Liver (tissue), 9 donors: ENCODE data around the gene CCAR1. TPM values are rescaled to one million over a fixed set of nuclear protein-coding genes. Genes with fewer than 3 reads are reported as not detected.

Experiments
- DNase-seq: peaks from one replicate; pipeline ENCODE4 v3.0.0-alpha.2; 2017; ENCODE audit warnings: low spot score
- H3K27ac ChIP-seq, 2 donors: one replicate each; pipeline ENCODE4 v1.7.0; 2013; ENCODE audit warnings: inconsistent platforms in 2 of 2, low read length in 2 of 2, control low read depth in 1 of 2, low read depth in 1 of 2, mild to moderate bottlenecking in 1 of 2
- H3K27me3 ChIP-seq, 4 donors: one replicate each; pipeline versions ENCODE4 v1.6.1 to v1.7.0; 2013; ENCODE audit warnings: low read length in 3 of 4, inconsistent platforms in 1 of 4, mild to moderate bottlenecking in 1 of 4, moderate library complexity in 1 of 4; ENCODE audit not compliant: control insufficient read depth in 4 of 4, insufficient read depth in 4 of 4
- H3K36me3 ChIP-seq, 4 donors: one replicate each; pipeline versions ENCODE4 v1.6.1 to v1.7.0; 2013; ENCODE audit warnings: low read length in 3 of 4, mild to moderate bottlenecking in 3 of 4, low read depth in 1 of 4, moderate library complexity in 1 of 4; ENCODE audit not compliant: control insufficient read depth in 4 of 4, insufficient read depth in 3 of 4
- H3K4me1 ChIP-seq, 4 donors: one replicate each; pipeline versions ENCODE4 v1.6.1 to v1.7.0; 2013; ENCODE audit warnings: low read length in 3 of 4, mild to moderate bottlenecking in 3 of 4, moderate library complexity in 1 of 4; ENCODE audit not compliant: control insufficient read depth in 4 of 4, insufficient read depth in 4 of 4
- H3K4me3 ChIP-seq, 3 donors: one replicate each; pipeline versions ENCODE4 v1.6.1 to v1.7.0; 2013; ENCODE audit warnings: low read length in 3 of 3, control low read depth in 1 of 3, low read depth in 1 of 3, mild to moderate bottlenecking in 1 of 3
- H3K9ac ChIP-seq, 2 donors: one replicate each; pipeline ENCODE4 v1.7.0; 2013; ENCODE audit warnings: low read length in 2 of 2, mild to moderate bottlenecking in 2 of 2, moderate library complexity in 2 of 2, control low read depth in 1 of 2, low read depth in 1 of 2
- H3K9me3 ChIP-seq, 4 donors: one replicate each; pipeline versions ENCODE4 v1.6.1 to v1.7.0; 2013; ENCODE audit warnings: low read length in 3 of 4; ENCODE audit not compliant: control insufficient read depth in 4 of 4
- ATF3 ChIP-seq: IDR thresholded peaks from 2 replicates; pipeline ENCODE4 v1.6.1; 2016; ENCODE audit warnings: antibody characterized with exemption
- EGR1 ChIP-seq, 2 donors: IDR thresholded peaks; 2 replicates each; pipeline ENCODE4 v1.6.1; 2016 to 2018; ENCODE audit warnings: antibody characterized with exemption in 2 of 2, low read depth in 2 of 2
- FOXA1 ChIP-seq: IDR thresholded peaks from 2 replicates; pipeline ENCODE4 v1.6.1; 2016; ENCODE audit warnings: antibody characterized with exemption
- FOXA2 ChIP-seq: IDR thresholded peaks from 2 replicates; pipeline ENCODE4 v1.6.1; 2016; ENCODE audit warnings: antibody characterized with exemption
- GABPA ChIP-seq, 2 donors: IDR thresholded peaks in 1 of 2; conservative IDR thresholded peaks in 1 of 2; 2 replicates each; pipeline ENCODE4 v1.6.1; 2016; ENCODE audit warnings: antibody characterized with exemption in 2 of 2, mild to moderate bottlenecking in 1 of 2, moderate library complexity in 1 of 2
- HNF4A ChIP-seq, 2 donors: conservative IDR thresholded peaks; 2 replicates each; pipeline ENCODE4 v1.6.1; 2016; ENCODE audit warnings: antibody characterized with exemption in 2 of 2, mild to moderate bottlenecking in 2 of 2
- HNF4G ChIP-seq: IDR thresholded peaks from 2 replicates; pipeline ENCODE4 v1.6.1; 2016; ENCODE audit warnings: antibody characterized with exemption
- JUND ChIP-seq, 2 donors: IDR thresholded peaks; 2 replicates each; pipeline ENCODE4 v1.6.1; 2016; ENCODE audit warnings: antibody characterized with exemption in 2 of 2
- NR2F2 ChIP-seq: IDR thresholded peaks from 2 replicates; pipeline ENCODE4 v1.6.1; 2016; ENCODE audit warnings: antibody characterized with exemption
- RAD21 ChIP-seq, 2 donors: IDR thresholded peaks; 2 replicates each; pipeline ENCODE4 v1.6.1; 2016; ENCODE audit warnings: antibody characterized with exemption in 2 of 2, mild to moderate bottlenecking in 2 of 2
- REST ChIP-seq: IDR thresholded peaks from 2 replicates; pipeline ENCODE4 v1.6.1; 2016; ENCODE audit warnings: antibody characterized with exemption, mild to moderate bottlenecking
- RXRA ChIP-seq, 2 donors: IDR thresholded peaks; 2 replicates each; pipeline ENCODE4 v1.6.1; 2017 to 2018; ENCODE audit warnings: antibody characterized with exemption in 2 of 2, mild to moderate bottlenecking in 1 of 2
- SP1 ChIP-seq: IDR thresholded peaks from 2 replicates; pipeline ENCODE4 v1.6.1; 2018; ENCODE audit warnings: antibody characterized with exemption, mild to moderate bottlenecking
- TAF1 ChIP-seq: conservative IDR thresholded peaks from 2 replicates; pipeline ENCODE4 v1.6.1; 2016; ENCODE audit warnings: antibody characterized with exemption, mild to moderate bottlenecking
- YY1 ChIP-seq: IDR thresholded peaks from 2 replicates; pipeline ENCODE4 v1.6.1; 2016; ENCODE audit warnings: antibody characterized with exemption, mild to moderate bottlenecking
- ZBTB33 ChIP-seq: IDR thresholded peaks from 2 replicates; pipeline ENCODE4 v1.6.1; 2016; ENCODE audit warnings: antibody characterized with exemption
- WGBS: extraction: QIAGEN DNeasy Blood & Tissue Kit; methylation state at CpG from one replicate; pipeline ENCODE4 v1.1.7; 2013; 5-methylcytosine and 5-hydroxymethylcytosine counted together
- polyA plus RNA-seq, 2 donors: library from polyadenylated mRNA; stranded (reverse) in 1 of 2; unstranded in 1 of 2; fragments of 200-250 nt in 1 of 2; fragments of >200 nt in 1 of 2; fragmentation: Nextera tagmentation in 1 of 2; extraction: Ambion mirVana in 1 of 2; gene quantifications; one replicate each; pipeline versions ENCODE4 v1.2.1 to v1.2.3, GENCODE V29; 2013 to 2015
- total RNA-seq, 2 donors: library from RNA; depleted of rRNA; stranded (reverse); fragments of >200 nt; gene quantifications; one replicate each; pipeline ENCODE4 v1.2.3, GENCODE V29; 2014
- TF ChIP-seq, protein P1 (sequence below): IDR thresholded peaks from 2 replicates; pipeline ENCODE4 v1.6.1; 2016; ENCODE audit warnings: antibody characterized with exemption
- TF ChIP-seq, protein P2 (sequence below): fragments of 150-350 bp; IDR thresholded peaks from 2 replicates; pipeline ENCODE4 v1.5.1; 2017; ENCODE audit warnings: improper control_type of control experiment, low read depth, low read length; ENCODE audit not compliant: missing input control
- donor health status: healthy.
- donor health status: healthy.
- donor health status: healthy.
- donor health status: healthy.
- donor health status: healthy.

Gene CCAR1
- total and polyA plus RNA-seq, 4 donors: 10.5 to 27.5 (median 19.8) TPM

- Histone ChIP-seq H3K9me3 (no peaks in the 10 kb centered on the region), H3K27ac (no peak overlapping the region), H3K27me3 (no peaks in the 10 kb centered on the region), H3K4me3 (no peak overlapping the region), H3K36me3 (peaks cover 7 to 25% (median 22%) of the 10 kb centered on the region in 4 donors), H3K9ac (no peak overlapping the region), H3K4me1 (peaks cover 0 to 8% (median 4%) of the 10 kb centered on the region in 4 donors)
- TF ChIP-seq FOXA2 (no peak), YY1 (no peak), RXRA (IDR thresholded peaks at IDR 0.05) (no peak), HNF4G (no peak), GABPA (IDR thresholded peaks at IDR 0.05 in 1 of 2, conservative IDR thresholded peaks at IDR 0.05 in 1 of 2) (no peak), TAF1 (no peak), SP1 (no peak), HNF4A (conservative IDR thresholded peaks at IDR 0.05) (no peak), JUND (IDR thresholded peaks at IDR 0.05) (no peak), EGR1 (IDR thresholded peaks at IDR 0.05; ENCODE audit: low read depth in 2 of 2) (no peak), ATF3 (no peak), ZBTB33 (no peak), NR2F2 (no peak), RAD21 (IDR thresholded peaks at IDR 0.05) (no peak), FOXA1 (no peak), REST (no peak)
- TF ChIP-seq, protein P1, sequence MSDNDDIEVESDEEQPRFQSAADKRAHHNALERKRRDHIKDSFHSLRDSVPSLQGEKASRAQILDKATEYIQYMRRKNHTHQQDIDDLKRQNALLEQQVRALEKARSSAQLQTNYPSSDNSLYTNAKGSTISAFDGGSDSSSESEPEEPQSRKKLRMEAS: no peak
- TF ChIP-seq, protein P2, sequence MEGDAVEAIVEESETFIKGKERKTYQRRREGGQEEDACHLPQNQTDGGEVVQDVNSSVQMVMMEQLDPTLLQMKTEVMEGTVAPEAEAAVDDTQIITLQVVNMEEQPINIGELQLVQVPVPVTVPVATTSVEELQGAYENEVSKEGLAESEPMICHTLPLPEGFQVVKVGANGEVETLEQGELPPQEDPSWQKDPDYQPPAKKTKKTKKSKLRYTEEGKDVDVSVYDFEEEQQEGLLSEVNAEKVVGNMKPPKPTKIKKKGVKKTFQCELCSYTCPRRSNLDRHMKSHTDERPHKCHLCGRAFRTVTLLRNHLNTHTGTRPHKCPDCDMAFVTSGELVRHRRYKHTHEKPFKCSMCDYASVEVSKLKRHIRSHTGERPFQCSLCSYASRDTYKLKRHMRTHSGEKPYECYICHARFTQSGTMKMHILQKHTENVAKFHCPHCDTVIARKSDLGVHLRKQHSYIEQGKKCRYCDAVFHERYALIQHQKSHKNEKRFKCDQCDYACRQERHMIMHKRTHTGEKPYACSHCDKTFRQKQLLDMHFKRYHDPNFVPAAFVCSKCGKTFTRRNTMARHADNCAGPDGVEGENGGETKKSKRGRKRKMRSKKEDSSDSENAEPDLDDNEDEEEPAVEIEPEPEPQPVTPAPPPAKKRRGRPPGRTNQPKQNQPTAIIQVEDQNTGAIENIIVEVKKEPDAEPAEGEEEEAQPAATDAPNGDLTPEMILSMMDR: no peak
- DNase-seq: no peak
- WGBS: 94% methylated on average over 14 of the region's 14 CpGs
These were observed 4.0 kb downstream of the CCAR1 start for GRCh38 chr10:68725016-68725415.
